Effector memory CD8-positive, alpha-beta T cell (primary cell): ENCODE data around the gene PRSS2.
"Not testable (repeated sequence)": the region's sequence is repeated elsewhere in the genome, so short reads cannot be mapped to it uniquely, and the experiment has no call there.

Experiments used
- ATAC-seq: fragments of 150-1000 bp; cut with Tn5 transposase; replicated peaks from 2 replicates; pipeline ENCODE4 v1.10.0; 2021; ENCODE audit warnings: mild to moderate bottlenecking, moderate library complexity
- DNase-seq, 3 experiments: peaks; one replicate each; pipeline ENCODE4 v3.0.0; 2021
- H3K27ac Mint-ChIP-seq, 2 donors: one replicate each; pipeline ENCODE4 v1.8.0; 2022; ENCODE audit warnings: mild to moderate bottlenecking in 2 of 2, mixed read lengths in 2 of 2, moderate library complexity in 2 of 2
- H3K27me3 Mint-ChIP-seq, 2 donors: one replicate each; pipeline ENCODE4 v1.8.0; 2022; ENCODE audit warnings: mixed read lengths in 2 of 2
- H3K36me3 Mint-ChIP-seq: one replicate; pipeline ENCODE4 v1.8.0; 2022; ENCODE audit warnings: mild to moderate bottlenecking, moderate library complexity, mixed read lengths; ENCODE audit not compliant: insufficient read depth
- H3K4me1 Mint-ChIP-seq, 2 donors: one replicate each; pipeline ENCODE4 v1.8.0; 2022; ENCODE audit warnings: low read depth in 2 of 2, mixed read lengths in 2 of 2
- H3K4me3 Mint-ChIP-seq, 2 donors: one replicate each; pipeline ENCODE4 v1.8.0; 2022; ENCODE audit warnings: mild to moderate bottlenecking in 2 of 2, mixed read lengths in 2 of 2, moderate library complexity in 2 of 2
- H3K9me3 Mint-ChIP-seq, 2 donors: one replicate each; pipeline ENCODE4 v1.8.0; 2022; ENCODE audit warnings: mixed read lengths in 2 of 2

The PRSS2 gene

DNA sequence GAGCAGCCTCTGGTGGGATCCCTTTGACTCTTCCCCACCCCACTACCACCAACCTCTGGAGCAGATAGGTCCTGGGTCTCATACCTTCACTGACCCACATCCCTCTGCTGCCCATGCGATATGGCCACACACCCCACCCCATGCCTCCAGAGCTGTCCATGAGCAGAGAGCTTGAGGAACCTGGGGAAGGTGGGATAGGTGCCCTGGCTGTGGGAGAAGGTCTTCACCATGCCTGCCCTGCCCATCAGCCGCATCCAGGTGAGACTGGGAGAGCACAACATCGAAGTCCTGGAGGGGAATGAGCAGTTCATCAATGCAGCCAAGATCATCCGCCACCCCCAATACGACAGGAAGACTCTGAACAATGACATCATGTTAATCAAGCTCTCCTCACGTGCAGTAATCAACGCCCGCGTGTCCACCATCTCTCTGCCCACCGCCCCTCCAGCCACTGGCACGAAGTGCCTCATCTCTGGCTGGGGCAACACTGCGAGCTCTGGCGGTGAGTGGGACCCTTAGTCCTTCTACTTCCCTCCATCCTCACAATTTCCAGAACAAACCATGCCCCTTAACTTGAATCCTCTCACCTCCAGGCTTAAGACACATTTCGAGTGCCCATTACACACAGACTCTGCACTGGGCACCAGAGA, 19.1 kb upstream of the PRSS2 start:
- H3K4me1 Mint-ChIP-seq, H3K27me3 Mint-ChIP-seq, H3K4me3 Mint-ChIP-seq, H3K36me3 Mint-ChIP-seq, H3K9me3 Mint-ChIP-seq, ATAC-seq, H3K27ac Mint-ChIP-seq, DNase-seq: not testable (repeated sequence)

DNA sequence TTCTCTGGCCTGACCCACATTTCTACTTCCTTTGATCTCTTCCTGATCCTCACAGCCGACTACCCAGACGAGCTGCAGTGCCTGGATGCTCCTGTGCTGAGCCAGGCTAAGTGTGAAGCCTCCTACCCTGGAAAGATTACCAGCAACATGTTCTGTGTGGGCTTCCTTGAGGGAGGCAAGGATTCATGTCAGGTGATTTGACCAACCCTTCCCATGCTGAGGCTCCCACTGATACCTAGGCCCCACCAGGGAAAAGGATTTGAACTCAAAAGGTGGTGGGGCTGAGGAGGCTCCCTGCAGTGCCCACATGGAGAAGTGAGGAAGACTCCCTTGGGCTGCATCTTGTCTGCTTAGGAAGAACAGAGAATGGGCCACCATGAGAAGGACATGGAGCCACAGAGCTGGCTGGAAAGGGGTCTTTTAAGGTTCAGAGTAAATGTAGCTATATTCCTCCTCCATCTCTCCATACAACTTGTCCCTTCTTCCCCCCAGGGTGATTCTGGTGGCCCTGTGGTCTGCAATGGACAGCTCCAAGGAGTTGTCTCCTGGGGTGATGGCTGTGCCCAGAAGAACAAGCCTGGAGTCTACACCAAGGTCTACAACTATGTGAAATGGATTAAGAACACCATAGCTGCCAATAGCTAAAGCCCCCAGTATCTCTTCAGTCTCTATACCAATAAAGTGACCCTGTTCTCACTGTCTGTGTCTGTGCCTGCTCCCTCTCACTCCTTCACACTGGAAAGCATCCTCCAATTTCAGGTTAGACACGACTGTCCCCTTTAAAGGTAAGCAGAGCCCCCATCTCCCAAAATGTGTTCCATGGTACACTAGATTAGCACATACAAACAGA, 18.2 kb upstream of the PRSS2 start:
- Mint-ChIP-seq H3K9me3 (no peaks in the 10 kb centered on the region), H3K4me1 (no peaks in the 10 kb centered on the region), H3K36me3 (no peaks in the 10 kb centered on the region), H3K4me3 (no peak overlapping the region), H3K27me3 (no peaks in the 10 kb centered on the region), H3K27ac (peak overlapping the region in 1 of 2 donors; percentile 9)
- ATAC-seq (no peak), DNase-seq (no peak)

DNA sequence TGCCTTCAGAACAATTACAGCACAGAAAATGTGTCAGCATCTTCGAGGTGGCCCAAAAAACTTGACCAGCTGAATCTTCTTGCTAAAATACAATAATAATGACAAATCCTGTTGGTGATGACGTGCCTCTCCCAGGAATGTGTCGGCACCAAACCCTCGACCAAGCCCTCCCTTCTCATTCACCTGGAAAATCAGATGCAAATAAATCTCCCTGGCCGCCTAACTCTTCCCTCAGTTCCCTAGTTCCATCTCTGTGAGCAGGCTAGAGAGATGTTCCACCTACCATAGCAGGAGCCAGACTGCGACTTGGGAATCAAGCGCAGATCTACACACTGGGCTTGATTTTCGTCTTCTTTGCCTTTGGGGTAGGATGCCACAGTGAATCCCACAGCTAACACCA, 17.4 kb upstream of the PRSS2 start:
- H3K27me3 Mint-ChIP-seq = no peaks in the 10 kb centered on the region
- H3K36me3 Mint-ChIP-seq = no peaks in the 10 kb centered on the region
- H3K4me1 Mint-ChIP-seq = no peaks in the 10 kb centered on the region
- no peak for DNase-seq
- no peak for ATAC-seq
- no peak overlapping the region for H3K27ac Mint-ChIP-seq
- no peaks in the 10 kb centered on the region for H3K9me3 Mint-ChIP-seq
- no peak overlapping the region for H3K4me3 Mint-ChIP-seq

DNA sequence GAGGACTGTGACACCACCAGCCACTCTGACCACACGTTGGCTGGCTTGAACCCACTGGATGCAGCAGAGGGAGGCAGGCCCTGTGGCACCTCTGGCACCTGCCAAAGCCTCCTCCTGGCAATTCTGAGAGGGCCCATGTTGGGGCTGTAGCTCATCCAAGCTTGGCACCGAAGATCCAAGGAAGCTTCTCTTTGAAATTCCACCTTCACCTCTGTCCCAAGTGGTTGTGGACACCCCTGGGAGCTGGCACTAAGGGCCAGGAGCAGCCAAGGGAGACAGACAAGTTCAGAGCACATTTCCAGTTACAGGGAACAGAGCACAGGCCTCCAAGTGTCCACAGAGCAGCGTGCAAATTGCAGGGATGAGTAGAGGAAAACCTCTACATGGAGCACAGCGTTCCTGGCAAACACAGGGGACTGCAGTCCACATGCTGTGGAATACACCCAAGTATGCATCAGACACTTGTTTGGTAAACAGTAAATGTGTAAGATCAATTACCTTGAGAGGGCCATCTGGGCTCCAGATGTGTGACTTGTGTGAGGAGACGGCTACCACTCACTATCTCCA, 16.8 kb upstream of the PRSS2 start:
- not testable (repeated sequence) for H3K4me3 Mint-ChIP-seq, ATAC-seq, H3K36me3 Mint-ChIP-seq, H3K9me3 Mint-ChIP-seq, H3K4me1 Mint-ChIP-seq, H3K27me3 Mint-ChIP-seq, DNase-seq, H3K27ac Mint-ChIP-seq

DNA sequence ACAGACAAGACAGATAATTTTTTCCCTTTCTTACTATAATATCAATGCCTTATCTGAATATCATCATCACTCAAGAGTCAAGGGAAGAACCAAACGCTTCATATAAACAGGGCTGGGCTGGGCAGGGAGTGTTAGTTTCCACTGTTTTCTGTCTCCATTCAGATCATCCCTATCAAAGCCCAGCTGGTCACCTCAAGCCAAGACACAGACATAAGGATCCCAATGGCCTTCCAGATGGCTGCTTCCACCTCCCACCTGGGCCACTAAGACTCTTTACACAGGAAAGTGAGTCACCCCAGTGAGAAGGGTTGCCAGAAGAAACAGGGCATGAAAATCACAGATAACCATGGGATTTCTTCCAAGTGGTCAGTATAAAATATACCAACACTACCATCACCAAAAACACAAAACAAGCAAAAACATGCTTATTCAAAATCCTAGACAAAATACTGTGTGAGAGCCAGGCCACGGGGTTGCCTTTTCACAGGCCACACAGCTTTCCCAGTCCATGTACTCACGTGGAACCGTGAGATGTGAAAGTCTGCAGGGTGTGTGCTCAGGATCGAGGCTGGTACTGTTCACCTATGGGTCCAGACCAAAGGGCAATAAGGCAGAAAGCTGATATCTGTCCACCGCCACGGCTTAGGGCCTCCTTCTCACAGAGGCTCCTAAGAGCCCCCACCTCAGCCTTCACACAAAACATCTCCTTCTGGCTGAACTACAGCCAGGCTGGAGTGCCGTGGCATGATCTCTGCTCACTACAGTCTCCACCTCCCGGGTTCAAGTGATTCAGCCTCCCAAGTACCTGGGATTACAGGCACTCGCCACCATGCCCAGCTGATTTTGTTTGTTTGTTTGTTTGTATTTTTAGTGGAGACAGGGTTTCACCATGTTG, 15.8 kb upstream of the PRSS2 start:
- peaks cover 0 to under 1% of the 10 kb centered on the region in 2 donors for H3K27me3 Mint-ChIP-seq
- no peak overlapping the region for H3K4me3 Mint-ChIP-seq

DNA sequence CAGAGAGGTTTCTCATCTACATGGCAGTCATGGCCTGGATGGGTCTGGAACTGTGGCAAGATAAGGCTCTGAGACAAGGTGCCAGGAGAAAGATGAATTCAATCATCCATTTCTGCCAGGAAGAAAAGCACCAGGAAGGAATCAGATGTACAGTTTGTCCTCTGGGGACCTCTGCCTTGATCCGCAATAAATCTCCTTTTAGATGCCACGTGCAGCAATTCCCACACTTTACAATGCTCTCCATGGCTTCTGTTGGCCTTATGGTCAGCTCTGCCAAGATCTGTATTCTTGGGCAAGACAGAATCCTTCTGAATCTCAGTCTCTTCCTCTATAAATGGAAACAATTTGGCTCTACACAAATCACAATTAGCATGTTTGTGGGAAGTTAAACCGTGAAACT, 12.5 kb upstream of the PRSS2 start:
- ATAC-seq, H3K4me3 Mint-ChIP-seq, DNase-seq, H3K27ac Mint-ChIP-seq, H3K9me3 Mint-ChIP-seq, H3K36me3 Mint-ChIP-seq, H3K4me1 Mint-ChIP-seq, H3K27me3 Mint-ChIP-seq: not testable (repeated sequence)

More for the DNA sequence above, 15.8 kb upstream of the PRSS2 start:
- Mint-ChIP-seq H3K27ac (no peak overlapping the region), H3K9me3 (no peaks in the 10 kb centered on the region), H3K4me1 (no peaks in the 10 kb centered on the region), H3K36me3 (no peaks in the 10 kb centered on the region)
- DNase-seq (no peak), ATAC-seq (no peak)

DNA sequence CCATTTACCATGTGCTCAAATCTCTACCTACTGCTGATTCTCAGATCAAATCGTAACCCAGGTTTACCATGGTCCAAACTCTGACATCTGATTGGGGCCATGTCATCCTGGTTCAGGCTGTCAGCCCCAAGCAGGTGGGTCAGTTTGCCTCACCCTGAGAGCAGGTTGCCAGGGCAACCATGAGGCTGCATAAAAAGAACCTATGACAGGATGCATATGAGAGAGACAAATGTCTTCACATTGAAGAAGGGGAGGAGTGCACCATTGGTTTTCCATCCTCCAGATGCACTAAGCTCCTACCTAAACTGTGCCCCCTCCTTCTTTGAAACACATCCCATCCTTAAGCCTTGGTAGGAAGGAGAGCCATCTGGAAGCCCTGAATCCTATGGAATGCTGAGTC, 11.3 kb upstream of the PRSS2 start:
- ATAC-seq = no peak
- Mint-ChIP-seq H3K27ac (no peak overlapping the region), H3K4me1 (no peaks in the 10 kb centered on the region), H3K27me3 (peaks cover 0 to 8% of the 10 kb centered on the region in 2 donors), H3K4me3 (no peak overlapping the region), H3K9me3 (no peaks in the 10 kb centered on the region), H3K36me3 (no peaks in the 10 kb centered on the region)
- DNase-seq = no peak

DNA sequence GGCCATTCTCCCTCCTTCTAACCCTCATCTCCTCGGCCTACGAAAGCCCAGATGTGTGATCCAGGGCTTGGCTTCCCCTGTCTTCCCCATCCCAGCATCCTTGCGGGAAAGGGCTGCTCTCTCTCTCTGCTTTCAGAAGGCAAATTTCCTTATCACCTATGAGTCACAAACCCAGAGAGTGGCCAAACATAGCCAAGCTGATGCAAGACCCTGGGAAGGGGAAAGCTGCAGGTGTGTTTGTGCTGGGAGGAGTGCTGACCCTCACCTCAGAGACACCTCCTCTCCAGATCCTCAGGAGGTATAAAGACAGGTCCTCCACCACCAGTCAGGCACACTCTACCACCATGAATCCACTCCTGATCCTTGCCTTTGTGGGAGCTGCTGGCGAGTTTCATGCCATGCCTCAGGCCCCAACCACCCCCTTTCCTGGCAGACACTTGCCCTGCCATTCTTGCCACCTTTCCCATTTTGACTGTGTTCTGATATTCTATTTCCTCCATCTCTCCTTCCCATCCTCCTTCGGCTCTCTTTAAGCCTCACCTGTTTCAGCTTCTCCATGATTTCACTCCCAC, 10.6 kb upstream of the PRSS2 start:
- Mint-ChIP-seq H3K4me3 (no peak overlapping the region), H3K4me1 (no peaks in the 10 kb centered on the region), H3K9me3 (no peaks in the 10 kb centered on the region), H3K27me3 (peaks cover 0 to 8% of the 10 kb centered on the region in 2 donors), H3K27ac (no peak overlapping the region), H3K36me3 (no peaks in the 10 kb centered on the region)
- no peak for DNase-seq
- ATAC-seq = no peak

DNA sequence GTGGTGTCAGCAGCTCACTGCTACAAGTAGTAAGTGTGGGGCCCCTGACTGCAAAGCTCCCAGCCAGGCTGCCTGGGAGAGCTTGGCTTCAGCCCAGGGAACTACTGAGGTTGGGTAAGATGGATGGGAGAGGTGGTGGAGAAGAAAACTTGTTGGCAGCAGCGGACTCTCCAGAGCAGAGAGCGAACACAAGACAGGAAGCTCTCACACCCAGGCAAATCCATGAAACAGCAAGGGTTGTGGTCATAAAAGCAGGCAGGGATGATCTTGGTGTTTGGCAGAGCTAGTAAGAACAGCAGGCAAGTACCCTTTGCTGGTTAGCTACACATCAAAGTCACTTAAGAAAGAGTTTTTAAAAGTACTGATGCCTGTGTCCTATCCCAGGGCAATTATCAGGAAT, 9.2 kb upstream of the PRSS2 start:
- H3K36me3 Mint-ChIP-seq, H3K27me3 Mint-ChIP-seq, H3K4me1 Mint-ChIP-seq, H3K9me3 Mint-ChIP-seq, DNase-seq, H3K27ac Mint-ChIP-seq, H3K4me3 Mint-ChIP-seq, ATAC-seq: not testable (repeated sequence)

DNA sequence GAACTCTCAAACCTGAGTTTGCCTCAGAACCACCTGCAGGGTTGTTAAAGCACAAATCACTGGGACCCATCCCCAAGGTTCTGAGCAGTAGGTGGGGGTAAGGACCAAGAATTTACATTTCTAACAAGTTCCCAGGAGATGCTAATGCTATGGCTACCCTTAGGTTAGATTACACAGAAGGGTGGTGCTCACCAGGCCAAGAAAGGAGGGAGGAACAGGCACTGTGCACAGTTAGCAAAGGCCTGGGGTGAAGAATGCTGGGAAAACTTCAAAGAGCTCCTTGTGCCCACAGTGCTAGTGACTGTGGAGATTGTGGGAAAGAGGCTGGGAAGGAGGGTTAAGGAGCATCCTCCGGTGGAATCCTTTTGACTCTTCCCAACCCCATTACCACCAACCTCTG, 8.7 kb upstream of the PRSS2 start:
- Mint-ChIP-seq H3K4me1 (no peaks in the 10 kb centered on the region), H3K9me3 (no peaks in the 10 kb centered on the region), H3K27me3 (peaks cover 0 to 8% of the 10 kb centered on the region in 2 donors), H3K36me3 (no peaks in the 10 kb centered on the region), H3K27ac (no peak overlapping the region), H3K4me3 (no peak overlapping the region)
- DNase-seq (no peak), ATAC-seq (no peak)

DNA sequence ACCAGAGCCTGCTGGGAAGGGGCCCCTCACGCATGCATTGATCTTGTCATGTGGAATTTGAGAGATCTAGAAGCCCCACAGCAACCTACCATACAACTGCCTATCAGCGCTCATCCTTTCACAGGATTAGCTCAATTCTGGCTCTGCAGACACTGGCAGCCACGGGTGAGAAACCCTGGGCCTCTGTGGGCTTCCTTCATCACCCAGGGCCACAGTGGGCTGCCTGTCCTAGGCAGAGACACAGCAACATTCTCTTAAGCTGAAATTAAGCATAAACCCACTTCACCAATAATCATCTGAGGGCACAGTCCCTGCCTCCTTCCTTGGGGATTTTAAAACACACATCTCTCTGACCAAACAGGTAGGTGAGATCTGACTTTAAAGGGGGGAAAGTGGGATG, 3.3 kb upstream of the PRSS2 start:
- Mint-ChIP-seq H3K9me3 (no peaks in the 10 kb centered on the region), H3K36me3 (no peaks in the 10 kb centered on the region), H3K4me3 (no peak overlapping the region), H3K27me3 (peaks cover 0 to 12% of the 10 kb centered on the region in 2 donors), H3K27ac (no peak overlapping the region), H3K4me1 (peaks cover 3 to 9% of the 10 kb centered on the region in 2 donors)
- no peak for DNase-seq
- no peak for ATAC-seq

DNA sequence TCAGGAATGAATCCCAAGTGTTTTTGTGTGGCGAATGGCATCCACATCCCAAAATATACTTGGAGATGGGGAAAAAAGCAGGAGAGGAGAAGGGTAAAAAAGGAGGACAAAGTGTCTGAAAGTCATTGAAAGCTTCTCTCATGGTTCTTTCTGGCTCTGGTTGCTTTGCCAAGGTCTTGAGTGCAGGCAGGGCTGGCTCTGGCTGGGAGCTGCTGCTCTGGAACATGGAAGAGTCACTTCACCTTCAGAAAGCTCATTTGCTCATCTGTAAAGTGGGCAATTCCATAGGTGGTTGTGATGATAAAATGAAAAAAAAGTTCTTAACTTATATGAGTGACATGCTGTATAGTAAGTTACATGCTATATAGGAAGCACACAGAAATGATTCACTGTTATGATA, 2.9 kb upstream of the PRSS2 start:
- Mint-ChIP-seq H3K36me3 (no peaks in the 10 kb centered on the region), H3K27ac (no peak overlapping the region), H3K4me3 (no peak overlapping the region), H3K4me1 (peaks cover 3 to 9% of the 10 kb centered on the region in 2 donors), H3K27me3 (peaks cover 0 to 12% of the 10 kb centered on the region in 2 donors), H3K9me3 (no peaks in the 10 kb centered on the region)
- DNase-seq (no peak), ATAC-seq (no peak)

DNA sequence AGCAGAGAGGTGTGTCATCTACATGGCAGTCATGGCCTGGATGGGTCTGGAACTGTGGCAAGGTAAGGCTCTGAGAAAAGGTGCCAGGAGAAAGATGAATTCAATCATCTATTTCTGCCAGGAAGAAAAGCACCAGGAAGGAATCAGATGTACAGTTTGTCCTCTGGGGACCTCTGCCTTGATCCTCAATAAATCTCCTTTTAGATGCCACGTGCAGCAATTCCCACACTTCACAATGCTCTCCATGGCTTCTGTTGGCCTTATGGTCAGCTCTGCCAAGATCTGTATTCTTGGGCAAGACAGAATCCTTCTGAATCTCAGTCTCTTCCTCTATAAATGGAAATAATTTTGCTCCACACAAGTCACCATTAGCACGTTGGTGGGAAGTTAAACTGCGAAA, 1.9 kb upstream of the PRSS2 start:
- not testable (repeated sequence) for H3K9me3 Mint-ChIP-seq, H3K4me1 Mint-ChIP-seq, H3K4me3 Mint-ChIP-seq, DNase-seq, H3K27ac Mint-ChIP-seq, H3K36me3 Mint-ChIP-seq, ATAC-seq
- peaks cover 0 to 12% of the 10 kb centered on the region in 2 donors for H3K27me3 Mint-ChIP-seq
